K562 (cell line): ENCODE data around the gene ENKUR. TPM values are rescaled to one million over a fixed set of nuclear protein-coding genes. Genes with fewer than 3 reads are reported as not detected.

ENCODE experiments used
- BHLHE40 ChIP-seq: IDR thresholded peaks from 2 replicates; pipeline ENCODE4 v1.6.1; 2011; ENCODE audit warnings: low read length, improper control_type of control experiment
- CBX1 ChIP-seq: sonication (generic); IDR thresholded peaks from 2 replicates; pipeline ENCODE4 v1.6.1; 2016; ENCODE audit warnings: antibody characterized with exemption, low read depth, mild to moderate bottlenecking
- CSDE1 ChIP-seq, 2 experiments: fragments of 450-650 bp; IDR thresholded peaks; 2 replicates each; pipeline ENCODE4 v1.6.1; 2016; ENCODE audit warnings: mild to moderate bottlenecking in 1 of 2
- CTCF ChIP-seq, 3 experiments: IDR thresholded peaks in 2 of 3; conservative IDR thresholded peaks in 1 of 3; 2 replicates each; pipeline ENCODE4 v1.5.1; 2011 to 2012; ENCODE audit warnings: low read length in 3 of 3, mild to moderate bottlenecking in 3 of 3, control low read depth in 2 of 3, improper control_type of control experiment in 1 of 3, inconsistent platforms in 1 of 3, low read depth in 1 of 3, mixed read lengths in 1 of 3, moderate library complexity in 1 of 3; ENCODE audit not compliant: insufficient read depth in 2 of 3
- ELF4 ChIP-seq: fragments of 450-650 bp; formaldehyde crosslinking; IDR thresholded peaks from 2 replicates; pipeline ENCODE4 v1.4.0; 2022; ENCODE audit warnings: missing genetic modification characterization
- IFI16 ChIP-seq: fragments of 250-450 bp; sonication (Bioruptor Pico); IDR thresholded peaks from 2 replicates; pipeline ENCODE4 v2.1.2; 2022; ENCODE audit warnings: mild to moderate bottlenecking, inconsistent platforms
- JUN ChIP-seq, 2 experiments: sonication (generic) in 1 of 2; formaldehyde crosslinking in 1 of 2; IDR thresholded peaks; 2 replicates each; pipeline versions ENCODE4 v1.6.1 to v1.8.0; 2012 to 2022; ENCODE audit warnings: borderline replicate concordance in 2 of 2, mild to moderate bottlenecking in 2 of 2, improper control_type of control experiment in 1 of 2, low read depth in 1 of 2, low read length in 1 of 2, missing genetic modification reagents in 1 of 2
- MLLT1 ChIP-seq, 2 experiments: fragments of 450-650 bp; IDR thresholded peaks; 2 replicates each; pipeline ENCODE4 v1.6.1; 2016
- NFE2 ChIP-seq: IDR thresholded peaks from 2 replicates; pipeline ENCODE4 v1.6.1; 2014; ENCODE audit warnings: antibody characterized with exemption, low read depth
- NR2C2 ChIP-seq, 2 experiments: fragments of 200-800 bp in 1 of 2; sonication (Bioruptor generic) in 1 of 2; sonication (generic) in 1 of 2; formaldehyde crosslinking in 1 of 2; IDR thresholded peaks; 2 replicates each; pipeline versions ENCODE4 v1.6.1 to v1.8.0; 2016 to 2022; ENCODE audit warnings: mild to moderate bottlenecking in 1 of 2, missing compliant biosample characterization in 1 of 2, missing genetic modification characterization in 1 of 2, missing genetic modification reagents in 1 of 2
- RBM17 ChIP-seq: fragments of 200-400 bp; formaldehyde crosslinking; IDR thresholded peaks from 2 replicates; pipeline ENCODE4 v1.6.1; 2017; ENCODE audit warnings: low read depth, mild to moderate bottlenecking, low read length, borderline replicate concordance
- RFX1 ChIP-seq: fragments of 450-650 bp; IDR thresholded peaks from 2 replicates; pipeline ENCODE4 v1.6.1; 2016; ENCODE audit warnings: mild to moderate bottlenecking, moderate library complexity
- SIRT6 ChIP-seq: IDR thresholded peaks from one replicate; pipeline ENCODE4 v1.6.1; 2012; ENCODE audit warnings: low read depth, mild to moderate bottlenecking, control low read depth, inconsistent platforms, low read length, moderate library complexity
- SMARCB1 ChIP-seq: IDR thresholded peaks from 2 replicates; pipeline ENCODE4 v1.6.1; 2011; ENCODE audit warnings: improper control_type of control experiment, low read depth; ENCODE audit not compliant: insufficient read length
- YY1 ChIP-seq, 3 experiments: IDR thresholded peaks; 2 replicates each; pipeline ENCODE4 v1.6.1; 2011; ENCODE audit warnings: low read length in 2 of 3, mild to moderate bottlenecking in 2 of 3, moderate library complexity in 2 of 3, borderline replicate concordance in 1 of 3, control low read depth in 1 of 3, low read depth in 1 of 3; ENCODE audit not compliant: insufficient read depth in 3 of 3, insufficient replicate concordance in 2 of 3, control insufficient read depth in 1 of 3, insufficient read length in 1 of 3; ENCODE audit errors: extremely low read depth in 1 of 3
- ZNF589 ChIP-seq: fragments of 200-800 bp; sonication (Bioruptor generic); IDR thresholded peaks from 2 replicates; pipeline ENCODE4 v1.6.1; 2016; ENCODE audit warnings: low read depth, missing genetic modification characterization, missing compliant biosample characterization
- ZNF707 ChIP-seq: fragments of 250-450 bp; sonication (Bioruptor Pico); conservative IDR thresholded peaks from 2 replicates; pipeline ENCODE4 v1.8.0; 2022; ENCODE audit warnings: inconsistent platforms, mild to moderate bottlenecking, moderate library complexity
- ZNF717 ChIP-seq: fragments of 250-450 bp; sonication (Bioruptor Pico); IDR thresholded peaks from 2 replicates; pipeline ENCODE4 v1.5.0; 2021
- ZNF77 ChIP-seq: fragments of 250-450 bp; sonication (Bioruptor Pico); IDR thresholded peaks from 2 replicates; pipeline ENCODE4 v1.5.0; 2020
- polyA plus RNA-seq, 8 experiments: library from polyadenylated mRNA; depleted of rRNA in 4 of 8; stranded (reverse) in 5 of 8; unstranded in 3 of 8; fragments of >200 nt; fragmentation: Nextera tagmentation in 2 of 8; fragmentation: Illumina TruSeq in 1 of 8; extraction: Ambion mirVana in 2 of 8; extraction: Trizol in 1 of 8; gene quantifications; 2 replicates each; pipeline versions ENCODE4 v1.2.1 to v1.2.3, GENCODE V29; 2011 to 2014; ENCODE audit warnings: inconsistent platforms in 1 of 8, missing spikeins in 1 of 8
- total RNA-seq, 7 experiments: library from RNA; depleted of rRNA in 6 of 7; stranded (reverse); fragments of >200 nt in 6 of 7; fragmentation: Illumina TruSeq in 2 of 7; extraction: Trizol in 2 of 7; gene quantifications; 2 replicates each; pipeline versions ENCODE4 v1.2.1 to v1.2.3, GENCODE V29; 2011 to 2021; ENCODE audit warnings: low replicate concordance in 1 of 7

Gene ENKUR
- total and polyA plus RNA-seq, 9 of the 15 experiments (the other 6 are each of a cell fraction or from before 2014, with no cell fraction given), result 0.06 to 0.46 (median 0.20) TPM

- no peak for TF ChIP-seq NR2C2 (CRISPR knock-in tag; IDR thresholded peaks at IDR 0.05)
- TF ChIP-seq NR2C2 (tag; IDR thresholded peaks at IDR 0.05), result peak; percentile 29; the same call in 1 of the 2 replicates
- TF ChIP-seq MLLT1 (IDR thresholded peaks at IDR 0.05), result no peak
- TF ChIP-seq ZNF77, result no peak
- no peak for TF ChIP-seq SMARCB1
- TF ChIP-seq JUN (IDR thresholded peaks at IDR 0.05; ENCODE audit: borderline replicate concordance, low read depth, low read length), result no peak
- no peak for TF ChIP-seq JUN (CRISPR knock-in tag; IDR thresholded peaks at IDR 0.05; ENCODE audit: borderline replicate concordance)
- no peak for TF ChIP-seq BHLHE40
- no peak for TF ChIP-seq CBX1
- TF ChIP-seq RBM17, result no peak
- no peak for TF ChIP-seq ELF4 (CRISPR knock-in tag)
- TF ChIP-seq SIRT6, result no peak
- no peak for TF ChIP-seq CTCF (IDR thresholded peaks at IDR 0.05 in 2 of 3, conservative IDR thresholded peaks at IDR 0.05 in 1 of 3; ENCODE audit: insufficient read depth in 2 of 3, low read depth in 1 of 3, low read length in 3 of 3)
- no peak for TF ChIP-seq ZNF717 (CRISPR knock-in tag)
- TF ChIP-seq NFE2, result no peak
- no peak for TF ChIP-seq CSDE1 (IDR thresholded peaks at IDR 0.05)
- TF ChIP-seq ZNF589 (CRISPR knock-in tag), result no peak
- TF ChIP-seq IFI16 (CRISPR knock-in tag), result no peak
- no peak for TF ChIP-seq YY1 (IDR thresholded peaks at IDR 0.05; ENCODE audit: borderline replicate concordance in 1 of 3, control insufficient read depth in 1 of 3, extremely low read depth in 1 of 3, insufficient read depth in 3 of 3, insufficient read length in 1 of 3, insufficient replicate concordance in 2 of 3, low read depth in 1 of 3, low read length in 2 of 3)
- no peak for TF ChIP-seq RFX1
- no peak for TF ChIP-seq ZNF707 (CRISPR knock-in tag)
Measured at GRCh38 chr10:25017154-25017590, 1.2 kb upstream of the ENKUR start (continued).
